GM21423 (cell line): ENCODE measurements around the gene TMCC2.

Experiments
- ATAC-seq: cut with Tn5 transposase; IDR thresholded peaks from one replicate; pipeline ENCODE4 v1.9.1; 2021; ENCODE audit warnings: mild to moderate bottlenecking, moderate library complexity; ENCODE audit not compliant: unreplicated experiment

The TMCC2 gene

DNA sequence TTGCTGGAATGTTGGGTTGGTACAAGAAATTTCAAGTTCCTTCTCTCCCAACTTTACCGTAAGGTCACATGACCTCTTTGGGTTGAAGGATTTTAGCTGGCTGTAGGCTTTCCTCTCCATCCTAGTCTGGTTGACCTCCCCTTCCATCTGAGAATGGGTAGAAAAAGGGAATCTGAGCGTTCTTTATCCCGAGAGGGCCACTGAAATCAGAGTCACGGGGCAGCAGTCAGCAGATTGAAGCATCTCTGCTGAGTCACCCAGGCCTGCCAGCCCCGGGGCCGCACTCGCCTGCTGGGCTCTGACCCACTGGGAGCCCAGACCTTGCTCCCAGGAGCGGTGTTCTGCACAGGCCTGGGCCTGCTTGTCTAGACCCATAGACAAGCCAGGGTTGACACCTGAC lies 31.0 kb downstream of the TMCC2 start:
- no peak for ATAC-seq

DNA sequence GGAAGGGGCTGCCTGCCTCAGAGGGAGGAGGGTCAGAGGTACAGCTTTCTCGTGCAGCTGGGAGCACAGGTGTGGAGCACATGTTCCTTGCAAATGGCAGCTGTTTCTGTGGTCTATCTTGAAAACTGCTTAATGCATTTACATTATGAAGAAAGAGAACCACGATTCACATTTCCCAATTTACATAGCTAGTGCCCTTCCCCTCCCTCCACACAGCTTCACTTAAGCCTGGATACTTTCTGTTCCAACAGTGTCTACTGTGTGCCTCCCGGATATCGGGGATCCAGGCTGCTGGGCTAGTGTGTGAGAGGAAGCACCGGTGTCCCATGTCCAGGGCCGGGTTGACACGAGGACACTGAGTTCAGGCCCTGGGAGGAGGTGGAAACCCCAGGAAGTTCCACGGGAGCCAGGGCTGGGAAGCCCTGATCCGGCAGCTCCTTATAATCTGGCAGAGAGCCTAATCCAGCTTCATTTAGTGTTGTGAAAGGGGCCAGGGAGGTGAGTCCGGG lies 31.6 kb downstream of the TMCC2 start:
- no peak for ATAC-seq

DNA sequence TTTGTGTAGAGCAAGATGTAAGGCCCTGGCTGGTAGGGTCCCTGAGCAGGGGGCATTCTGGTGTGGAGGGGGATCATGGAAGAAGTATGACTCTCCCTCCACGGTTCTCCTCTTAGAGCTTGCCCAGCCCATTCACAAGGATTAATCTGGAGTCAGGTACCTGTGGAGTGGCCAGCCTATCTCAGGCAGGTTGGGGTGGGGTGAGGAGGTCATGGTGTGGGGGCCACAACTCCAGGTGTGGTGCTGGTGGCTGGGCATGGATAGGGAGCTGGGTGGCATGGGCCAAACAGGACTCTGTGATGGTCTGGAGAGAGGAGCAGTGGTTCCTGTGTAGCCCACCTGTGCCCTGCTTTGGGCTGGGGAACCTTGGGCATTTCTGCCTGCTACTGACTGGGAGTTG lies 32.3 kb downstream of the TMCC2 start:
- ATAC-seq, result no peak

DNA sequence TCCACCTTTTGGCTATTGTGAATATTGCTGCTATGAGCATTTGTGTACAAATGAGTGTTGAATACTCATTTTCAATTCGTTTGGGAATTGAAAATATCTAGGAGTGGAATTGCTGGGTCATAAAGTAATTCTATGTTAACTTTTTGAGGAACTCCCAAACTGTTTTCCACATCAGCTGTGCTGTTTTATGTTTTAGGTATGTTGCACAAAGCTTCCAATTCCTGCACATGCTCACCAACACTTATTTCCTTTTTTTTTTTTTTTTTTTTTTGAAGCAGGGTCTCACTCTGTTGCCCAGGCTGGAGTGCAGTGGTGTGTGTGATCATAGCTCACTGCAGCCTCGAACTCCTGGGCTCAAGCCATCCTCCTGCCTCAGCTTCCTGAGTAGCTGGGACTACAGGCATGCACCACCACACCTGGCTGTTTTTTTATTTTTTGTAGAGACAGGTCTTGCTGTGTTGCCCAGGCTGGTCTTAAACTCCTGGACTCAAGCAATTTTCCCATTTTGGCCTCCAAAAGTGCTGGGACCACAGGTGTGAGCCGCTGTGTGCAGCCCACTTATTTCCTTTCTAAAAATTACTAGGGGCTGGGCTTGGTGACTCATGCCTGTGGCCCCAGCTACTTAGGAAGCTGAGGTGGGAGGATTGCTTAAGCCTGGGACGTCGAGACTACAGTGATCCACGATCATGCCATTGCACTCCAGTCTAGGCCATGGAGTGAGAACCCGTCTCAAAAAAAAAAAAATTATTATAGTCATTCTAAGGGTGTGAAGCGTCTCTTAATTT lies 33.4 kb downstream of the TMCC2 start:
- ATAC-seq, result no peak

DNA sequence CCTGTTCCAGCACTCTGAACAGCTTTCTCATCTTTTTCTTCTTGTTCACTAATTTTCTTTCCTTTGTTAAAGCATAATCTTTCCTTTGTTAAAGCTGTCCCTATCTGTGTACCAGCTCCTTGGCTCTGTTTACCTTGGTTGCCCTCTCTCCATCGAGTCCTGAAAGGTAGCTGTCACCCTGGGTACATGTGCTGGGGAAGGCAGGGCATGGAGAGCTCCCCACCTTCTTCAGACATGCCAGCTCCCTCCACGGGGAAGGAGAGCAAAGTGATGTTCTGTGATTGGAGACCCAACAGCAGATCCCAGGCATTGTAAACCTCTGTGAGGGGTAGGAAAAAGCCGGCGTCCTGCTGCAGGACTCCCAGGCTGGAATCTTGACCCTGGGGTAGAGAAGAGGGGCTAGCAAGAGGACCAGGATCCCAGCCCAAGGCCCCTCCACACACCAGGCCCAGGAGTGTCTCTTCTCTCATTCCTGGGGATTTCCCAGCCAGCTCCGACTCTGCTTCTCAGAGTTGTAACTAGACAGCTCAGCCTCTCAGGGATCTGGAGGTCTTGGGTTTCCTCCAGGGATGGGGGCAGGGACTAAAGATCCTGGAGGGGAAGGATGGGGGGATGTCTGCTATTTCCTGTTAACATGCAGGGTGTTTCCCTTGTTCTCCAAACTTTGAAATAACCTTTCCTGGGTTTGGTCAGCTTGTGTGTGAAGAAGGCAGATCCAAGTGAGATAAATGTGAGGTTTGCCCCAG lies 34.4 kb downstream of the TMCC2 start:
- ATAC-seq, result no peak

DNA sequence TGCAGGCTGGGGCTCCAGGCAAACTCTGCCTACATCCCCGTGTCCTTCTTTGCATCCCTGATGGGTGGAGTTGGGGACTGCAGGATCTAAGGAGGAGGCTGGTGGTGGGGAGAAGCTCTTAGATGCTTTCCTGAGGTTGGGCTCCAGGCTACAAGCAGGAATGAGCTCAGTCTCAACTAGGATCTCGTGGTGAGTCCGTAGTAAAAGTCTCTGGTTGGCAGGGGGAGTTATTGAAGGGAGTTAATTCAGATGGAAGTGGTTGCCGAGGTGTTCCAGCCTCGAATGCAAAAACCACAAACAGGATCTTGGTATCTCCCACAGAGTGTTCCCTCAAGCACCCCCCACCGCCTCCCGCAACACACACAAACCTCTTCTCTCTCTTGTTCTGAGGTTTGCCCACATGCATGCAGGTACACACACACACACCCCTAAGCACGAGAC lies 35.0 kb downstream of the TMCC2 start:
- no peak for ATAC-seq

DNA sequence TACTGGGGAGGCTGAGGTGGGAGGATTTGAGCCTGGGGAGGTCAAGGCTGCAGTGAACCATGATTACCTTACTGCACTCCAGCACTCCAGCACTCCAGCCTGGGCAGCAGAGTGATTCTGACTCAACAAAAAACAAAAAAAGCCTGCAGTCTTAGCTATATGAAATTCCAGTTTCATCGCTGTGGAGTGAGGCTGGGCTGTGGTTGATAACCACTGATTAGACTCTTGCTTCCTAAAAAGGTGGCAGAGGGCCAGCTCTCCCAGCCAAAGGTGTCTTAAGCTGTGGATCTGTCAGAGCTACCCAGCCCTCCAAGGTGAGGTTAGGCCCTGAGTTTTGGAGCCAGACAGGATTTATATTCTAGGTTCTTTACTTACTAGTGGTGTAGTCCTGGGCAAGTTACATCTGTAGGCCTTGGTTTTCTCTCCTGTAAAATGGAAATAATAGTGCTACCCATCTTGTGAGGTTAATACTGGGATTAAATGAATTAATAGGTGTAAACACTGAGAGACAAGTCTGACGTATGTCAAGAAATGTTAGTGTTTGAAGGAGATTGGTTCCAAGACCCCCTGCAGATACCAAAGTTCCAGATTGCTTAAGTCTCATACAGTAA lies 35.9 kb downstream of the TMCC2 start:
- no peak for ATAC-seq

DNA sequence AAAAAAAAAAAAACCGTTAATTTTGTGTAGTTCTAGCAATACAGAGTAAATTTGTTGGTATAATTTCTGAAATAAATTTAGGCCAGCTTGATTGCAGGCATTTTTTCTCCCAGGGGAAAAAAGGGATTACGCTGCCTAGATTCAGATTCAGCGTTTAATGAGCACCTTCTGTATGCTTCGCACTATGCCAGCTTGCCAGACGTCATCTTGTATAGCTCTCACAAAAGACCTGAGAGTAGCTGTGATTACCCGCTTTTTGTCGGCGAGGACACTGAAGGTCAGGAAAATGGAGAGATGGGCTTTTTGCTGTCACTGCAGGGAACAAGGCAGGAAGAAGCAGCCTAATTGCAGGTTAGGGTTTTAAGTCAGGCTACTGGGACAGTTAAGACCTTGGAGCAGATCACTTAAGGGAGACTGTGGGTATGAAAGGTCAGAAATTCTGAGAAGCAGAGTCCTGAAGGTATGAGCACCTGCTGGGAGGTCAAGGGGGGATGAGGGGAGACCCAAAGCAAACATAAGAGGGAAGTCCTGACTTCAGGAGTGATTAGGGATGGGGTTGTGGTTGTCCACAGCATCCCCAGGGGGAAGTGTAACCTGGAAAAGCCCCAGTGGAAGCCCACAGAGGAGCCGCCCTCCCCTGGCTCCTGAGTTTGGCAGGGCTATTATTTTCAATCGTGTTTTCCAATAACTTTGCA lies 39.0 kb downstream of the TMCC2 start:
- ATAC-seq, result no peak

DNA sequence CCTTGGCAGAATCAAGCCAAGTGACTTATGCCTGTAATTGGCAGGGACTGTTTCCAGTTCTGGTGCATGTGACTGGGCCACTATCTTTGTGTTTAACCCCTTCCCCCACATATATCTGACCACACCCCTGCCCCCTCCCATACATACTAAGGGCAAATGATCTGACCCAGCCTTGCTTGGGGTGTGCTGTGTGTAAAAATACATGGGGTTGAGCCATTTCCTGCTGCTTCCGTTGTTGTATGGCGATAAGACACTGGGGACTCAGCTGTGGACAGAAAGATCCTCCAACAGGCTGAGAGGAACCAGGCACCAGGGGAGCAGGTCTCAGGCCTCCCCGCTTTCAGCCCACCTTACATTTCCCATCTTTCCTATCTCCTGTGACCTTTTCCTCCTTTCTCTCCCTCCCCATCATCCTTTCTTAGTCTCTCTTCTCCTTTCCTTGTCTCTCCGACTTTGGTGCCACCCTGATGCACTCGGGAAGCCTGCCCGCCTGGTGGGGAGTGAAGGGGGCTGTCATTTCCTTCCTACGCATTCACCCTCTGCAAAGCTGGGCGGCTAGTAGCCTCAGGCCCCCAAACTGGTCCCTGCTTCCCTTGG lies 39.7 kb downstream of the TMCC2 start:
- no peak for ATAC-seq

DNA sequence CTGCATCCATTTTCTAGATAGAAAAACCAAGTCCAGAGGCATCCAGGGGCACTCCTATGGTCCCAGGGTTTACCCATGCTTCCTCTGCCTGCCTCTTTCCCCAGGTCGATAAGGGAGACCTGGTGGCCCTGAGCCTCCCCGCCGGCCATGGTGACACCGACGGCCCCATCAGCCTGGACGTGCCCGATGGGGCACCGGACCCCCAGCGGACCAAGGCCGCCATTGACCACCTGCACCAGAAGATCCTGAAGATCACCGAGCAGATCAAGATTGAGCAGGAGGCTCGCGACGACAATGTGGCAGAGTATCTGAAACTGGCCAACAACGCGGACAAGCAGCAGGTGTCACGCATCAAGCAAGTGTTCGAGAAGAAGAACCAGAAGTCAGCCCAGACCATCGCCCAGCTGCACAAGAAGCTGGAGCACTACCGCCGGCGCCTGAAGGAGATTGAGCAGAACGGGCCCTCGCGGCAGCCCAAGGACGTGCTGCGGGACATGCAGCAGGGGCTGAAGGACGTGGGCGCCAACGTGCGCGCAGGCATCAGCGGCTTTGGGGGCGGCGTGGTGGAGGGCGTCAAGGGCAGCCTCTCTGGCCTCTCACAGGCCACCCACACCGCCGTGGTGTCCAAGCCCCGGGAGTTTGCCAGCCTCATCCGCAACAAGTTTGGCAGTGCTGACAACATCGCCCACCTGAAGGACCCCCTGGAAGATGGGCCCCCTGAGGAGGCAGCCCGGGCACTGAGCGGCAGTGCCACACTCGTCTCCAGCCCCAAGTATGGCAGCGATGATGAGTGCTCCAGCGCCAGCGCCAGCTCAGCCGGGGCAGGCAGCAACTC lies 41.3 kb downstream of the TMCC2 start:
- ATAC-seq, result no peak

DNA sequence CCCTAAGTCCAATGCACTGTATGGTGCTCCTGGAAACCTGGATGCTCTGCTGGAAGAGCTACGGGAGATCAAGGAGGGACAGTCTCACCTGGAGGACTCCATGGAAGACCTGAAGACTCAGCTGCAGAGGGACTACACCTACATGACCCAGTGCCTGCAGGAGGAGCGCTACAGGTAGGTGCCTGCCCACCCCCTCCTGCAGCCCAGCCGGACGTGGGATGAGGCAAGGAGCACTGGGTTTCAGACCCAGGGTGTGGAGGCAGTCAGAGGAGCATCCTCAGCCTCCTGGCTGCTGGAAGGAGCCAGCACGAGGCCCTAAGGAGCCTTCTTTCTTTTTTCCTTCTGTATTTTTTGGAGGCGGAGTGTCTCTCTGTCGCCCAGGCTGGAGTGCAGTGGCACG lies 42.0 kb downstream of the TMCC2 start:
- no peak for ATAC-seq

DNA sequence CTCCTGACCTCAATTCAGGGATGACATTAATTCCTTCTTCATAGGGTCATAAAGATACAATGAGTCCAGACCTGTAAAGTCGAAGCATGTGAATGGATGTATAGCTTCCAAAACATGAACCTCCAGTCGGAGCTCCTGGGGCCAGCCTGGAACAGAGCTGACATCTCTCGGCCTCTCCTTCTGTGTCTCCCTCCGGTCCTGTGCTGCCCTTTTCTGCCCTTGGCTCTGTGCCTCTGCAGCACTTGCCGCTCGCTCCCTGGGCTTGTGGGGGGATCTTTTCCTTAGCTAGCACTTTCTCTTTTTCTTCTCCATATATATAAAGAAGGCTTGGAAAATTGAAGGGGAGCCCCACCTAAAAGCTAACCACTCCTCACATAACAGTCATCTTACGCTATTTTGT lies 42.5 kb downstream of the TMCC2 start:
- ATAC-seq, result no peak

DNA sequence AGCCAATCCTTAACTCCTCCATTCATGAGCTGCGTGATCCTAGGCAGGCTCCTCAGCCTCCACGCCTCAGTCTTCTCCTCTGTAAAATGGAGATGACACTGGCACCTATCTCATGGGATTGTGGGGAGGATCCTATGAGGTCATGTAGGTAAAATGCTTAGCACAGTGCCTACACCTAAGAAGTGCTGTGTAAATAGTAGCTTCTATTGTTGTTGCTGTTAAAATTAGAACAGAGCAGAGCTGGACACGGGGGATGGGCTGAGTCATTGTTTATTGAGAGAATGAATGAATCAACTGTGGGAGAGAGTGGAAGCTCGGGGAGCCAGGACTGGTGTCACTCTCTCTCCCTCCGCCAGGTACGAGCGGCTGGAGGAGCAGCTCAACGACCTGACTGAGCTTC lies 43.0 kb downstream of the TMCC2 start:
- ATAC-seq, result no peak

DNA sequence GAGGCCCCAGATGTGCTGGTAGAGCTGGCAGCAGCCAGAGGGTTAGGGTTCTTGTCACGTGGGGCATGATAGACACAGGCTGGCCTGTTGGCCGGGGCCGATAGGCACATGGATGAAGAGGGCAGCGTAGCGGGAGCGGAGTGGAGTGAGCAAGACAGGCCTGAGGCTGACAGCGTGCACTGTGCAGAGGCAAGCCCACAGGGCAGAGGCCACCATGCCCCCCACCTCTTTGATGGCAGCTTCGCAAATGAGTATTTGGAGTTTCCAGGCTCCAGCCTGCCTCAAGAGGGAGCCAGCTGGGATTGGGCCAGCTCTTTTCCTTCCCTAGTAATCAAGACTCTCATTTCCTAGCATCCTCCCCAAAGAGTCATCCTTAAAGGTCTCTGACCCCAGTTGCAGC lies 43.5 kb downstream of the TMCC2 start:
- ATAC-seq, result no peak

DNA sequence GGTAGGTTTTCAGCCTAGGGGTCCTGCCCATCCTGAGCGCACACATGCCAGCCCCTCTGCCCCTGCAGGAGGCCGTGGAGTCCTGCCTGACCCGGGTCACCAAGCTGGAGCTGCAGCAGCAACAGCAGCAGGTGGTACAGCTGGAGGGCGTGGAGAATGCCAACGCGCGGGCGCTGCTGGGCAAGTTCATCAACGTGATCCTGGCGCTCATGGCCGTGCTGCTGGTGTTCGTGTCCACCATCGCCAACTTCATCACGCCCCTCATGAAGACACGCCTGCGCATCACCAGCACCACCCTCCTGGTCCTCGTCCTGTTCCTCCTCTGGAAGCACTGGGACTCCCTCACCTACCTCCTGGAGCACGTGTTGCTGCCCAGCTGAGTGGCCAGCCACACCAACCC lies 44.0 kb downstream of the TMCC2 start:
- no peak for ATAC-seq

DNA sequence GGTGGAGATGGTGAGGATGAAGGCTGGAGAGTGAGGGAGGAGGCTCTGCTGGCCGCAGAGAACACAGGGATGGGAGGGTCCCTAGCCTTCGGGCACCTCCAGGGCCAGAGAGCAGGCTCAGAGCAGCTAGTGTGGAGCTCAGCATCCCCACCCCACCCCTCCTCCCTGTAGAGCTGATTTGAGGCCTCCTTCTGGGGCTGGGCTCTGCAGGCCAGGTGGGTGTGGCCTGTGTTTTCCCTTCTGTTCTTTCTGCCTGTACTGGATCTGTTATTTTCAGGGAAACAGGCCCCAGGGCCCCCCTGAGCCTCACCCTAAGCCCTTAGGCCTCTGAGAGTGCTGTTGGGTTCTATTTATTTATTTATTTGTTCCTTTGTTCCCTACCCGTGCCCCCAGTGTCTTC lies 44.8 kb downstream of the TMCC2 start:
- ATAC-seq, result no peak

DNA sequence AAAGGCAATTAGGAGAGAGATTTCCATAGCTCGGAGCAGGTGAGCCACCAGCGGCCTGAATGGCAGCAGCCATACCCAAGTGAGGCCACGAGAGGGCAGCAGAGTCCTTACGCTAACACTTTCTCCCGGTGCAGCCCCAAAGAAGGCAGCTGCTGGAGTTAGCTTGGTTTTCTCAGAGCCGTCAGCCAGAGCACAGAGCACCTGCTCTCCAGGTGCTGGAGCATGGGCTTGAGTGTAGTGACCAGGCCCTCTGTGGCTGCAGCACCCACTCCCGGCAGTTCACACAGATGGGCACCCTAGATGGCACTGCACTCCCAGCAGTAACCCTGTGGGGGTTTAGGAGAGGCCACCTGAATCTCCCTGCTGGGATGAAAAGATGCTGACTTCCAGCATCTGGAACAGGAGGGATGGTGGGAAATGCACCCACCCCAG lies 45.8 kb downstream of the TMCC2 start:
- peak; percentile 68 for ATAC-seq

DNA sequence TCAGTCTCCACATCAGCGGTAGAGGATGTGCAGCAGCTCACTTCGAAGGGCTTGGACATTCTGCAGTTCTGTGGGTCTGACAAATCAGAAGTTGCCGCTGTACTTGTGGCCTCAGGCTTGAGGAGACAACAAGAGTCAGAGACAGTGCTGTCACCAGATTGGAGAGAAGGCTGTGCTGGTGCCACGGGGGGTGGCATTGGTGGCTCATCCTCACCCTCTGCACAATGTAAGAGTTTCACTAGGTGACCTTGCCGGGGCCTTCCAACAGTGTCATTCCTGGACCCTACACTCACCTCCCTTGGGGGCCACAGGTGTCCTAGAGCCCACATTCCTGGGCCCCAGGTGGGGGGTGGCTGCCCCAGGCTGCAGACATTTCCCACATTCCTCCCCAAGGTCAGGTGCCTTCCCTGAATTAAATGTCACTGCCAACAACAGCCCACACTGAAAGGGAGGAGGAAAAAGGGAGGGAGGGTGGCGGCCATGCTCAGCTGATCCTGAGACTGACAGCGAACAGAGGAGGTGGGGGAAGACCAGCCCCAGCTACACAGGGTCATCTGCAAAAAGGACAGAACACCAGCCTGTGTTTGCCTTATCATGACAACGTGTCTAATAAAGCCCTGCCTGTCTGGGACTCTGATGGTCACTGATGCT lies 46.4 kb downstream of the TMCC2 start:
- ATAC-seq, result no peak

DNA sequence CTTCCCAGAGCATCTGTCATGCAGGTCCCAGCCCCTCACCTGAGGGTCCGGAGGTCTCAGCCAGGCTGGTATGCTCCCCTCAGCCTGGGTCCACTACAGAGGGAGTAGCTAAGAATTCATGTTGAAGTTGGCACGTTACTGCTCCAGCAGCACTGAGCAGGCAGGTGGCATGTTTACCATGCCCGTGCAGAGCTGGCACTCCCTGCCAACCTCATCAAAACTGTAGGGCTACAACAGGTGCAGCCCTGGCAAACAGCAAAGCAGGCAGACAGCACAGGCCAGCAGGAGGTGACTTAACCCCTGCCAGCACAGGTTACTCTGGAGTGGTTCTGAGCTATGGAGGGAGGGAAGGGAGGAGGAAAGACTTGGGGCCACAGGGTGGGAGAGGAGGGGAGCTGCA lies 47.4 kb downstream of the TMCC2 start:
- no peak for ATAC-seq
